22Rv1 (cell line): Measurements from ENCODE around the gene TINAG.
"Not testable (repeated sequence)": the region's sequence is repeated elsewhere in the genome, so short reads cannot be mapped to it uniquely, and the experiment has no call there.

ENCODE experiments used
- H3K27ac ChIP-seq: fragments of 450-650 bp; 2 replicates; pipeline ENCODE4 v1.5.1; 2017
- CTCF ChIP-seq: fragments of 450-650 bp; IDR thresholded peaks from 2 replicates; pipeline ENCODE4 v1.5.1; 2017; ENCODE audit warnings: mild to moderate bottlenecking
- ZFX ChIP-seq: fragments of 450-650 bp; IDR thresholded peaks from 2 replicates; pipeline ENCODE4 v1.6.1; 2017; ENCODE audit warnings: antibody characterized with exemption, borderline replicate concordance

Gene TINAG

GRCh38 chr6:54307439-54307910 is 766 bp upstream of the TINAG start:
- no peak overlapping the region for H3K27ac ChIP-seq
- TF ChIP-seq CTCF, result no peak

- H3K27ac ChIP-seq, result no peak overlapping the region
- TF ChIP-seq CTCF (no peak), ZFX (no peak)
Measured at GRCh38 chr6:54308986-54309315, 710 bp downstream of the TINAG start.

- no peak overlapping the region for H3K27ac ChIP-seq
- TF ChIP-seq CTCF, result no peak
- no peak for TF ChIP-seq ZFX
Measured at GRCh38 chr6:54310377-54311152, 2.3 kb downstream of the TINAG start.

GRCh38 chr6:54315656-54316055 is 7.4 kb downstream of the TINAG start:
- H3K27ac ChIP-seq, result no peak overlapping the region
- TF ChIP-seq CTCF, result no peak

GRCh38 chr6:54320871-54321270 is 12.6 kb downstream of the TINAG start:
- no peak for TF ChIP-seq ZFX
- TF ChIP-seq CTCF, result no peak
- H3K27ac ChIP-seq, result no peak overlapping the region

- TF ChIP-seq CTCF, result no peak
- no peak for TF ChIP-seq ZFX
- H3K27ac ChIP-seq, result no peak overlapping the region
Measured at GRCh38 chr6:54327631-54328030, 19.4 kb downstream of the TINAG start.

- H3K27ac ChIP-seq, result not testable (repeated sequence)
Measured at GRCh38 chr6:54331571-54331970, 23.3 kb downstream of the TINAG start.

GRCh38 chr6:54335871-54336270 is 27.6 kb downstream of the TINAG start:
- TF ChIP-seq CTCF (no peak), ZFX (no peak)
- no peak overlapping the region for H3K27ac ChIP-seq
